GM18520 (cell line): ENCODE results near the gene SLC15A4.

ENCODE experiments used
- ATAC-seq: cut with Tn5 transposase; IDR thresholded peaks from one replicate; pipeline ENCODE4 v1.9.1; 2021; ENCODE audit not compliant: unreplicated experiment

Gene SLC15A4

GRCh38 chr12:128755566-128755965, 68.2 kb downstream of the SLC15A4 start:
- ATAC-seq = no peak

GRCh38 chr12:128754275-128754674, 69.5 kb downstream of the SLC15A4 start:
- ATAC-seq = no peak

- no peak for ATAC-seq
These were observed 70.3 kb downstream of the SLC15A4 start for GRCh38 chr12:128753438-128753837.

- no peak for ATAC-seq
These were observed 71.4 kb downstream of the SLC15A4 start for GRCh38 chr12:128752386-128752785.

GRCh38 chr12:128747441-128747840, 76.3 kb downstream of the SLC15A4 start:
- no peak for ATAC-seq

GRCh38 chr12:128745772-128746689, 77.7 kb downstream of the SLC15A4 start:
- no peak for ATAC-seq

GRCh38 chr12:128743916-128744315, 79.8 kb downstream of the SLC15A4 start:
- no peak for ATAC-seq
